CD4-positive, alpha-beta T cell treated with Interleukin-21 for 1 hour (primary cell): ENCODE results near the gene BORCS8.
"Not testable (repeated sequence)": the region's sequence is repeated elsewhere in the genome, so short reads cannot be mapped to it uniquely, and the experiment has no call there.

Source experiments
- DNase-seq: peaks from one replicate; pipeline ENCODE4 v3.0.0-alpha.2; 2020

BORCS8 gene

DNA sequence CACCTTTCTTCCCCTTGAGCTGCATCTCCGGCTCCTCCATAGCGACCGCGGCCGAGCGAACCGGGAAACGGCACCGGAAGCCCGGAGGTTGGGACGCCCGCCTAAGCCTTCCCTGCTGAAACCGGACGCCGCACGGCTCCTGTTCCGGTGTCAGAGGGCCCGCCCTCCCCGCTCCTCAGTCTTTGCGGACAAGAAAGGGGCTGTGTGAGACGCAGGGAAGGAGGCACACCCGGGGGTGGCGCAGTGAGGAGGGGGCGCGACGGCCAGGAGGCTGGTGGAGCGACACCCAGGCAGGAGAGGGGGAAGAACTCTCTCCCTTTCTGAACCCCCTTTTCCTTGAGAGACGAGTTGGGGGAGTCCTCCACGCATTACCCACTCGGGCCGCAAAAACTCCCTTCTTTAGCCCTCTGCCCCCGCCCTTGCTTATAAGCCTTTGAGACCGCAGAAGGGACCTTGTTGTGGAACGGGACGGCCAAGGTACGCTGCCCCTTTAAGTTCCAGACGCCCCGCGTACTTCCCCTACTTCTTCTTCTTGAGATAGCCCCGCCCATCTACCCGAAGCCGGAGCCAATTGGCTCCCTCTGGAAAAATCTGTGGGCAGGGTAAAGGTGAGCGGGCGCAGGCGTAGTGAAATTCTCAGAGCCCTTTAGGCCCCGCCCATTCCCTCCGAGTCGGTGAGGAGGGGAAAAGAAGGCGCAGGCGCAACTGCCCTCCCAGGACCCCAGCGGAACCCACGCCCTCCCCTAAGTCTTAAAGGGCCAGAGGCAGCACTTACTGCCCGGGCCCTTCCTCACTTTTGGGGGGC lies at the start of gene BORCS8, which contains the start of gene RFXANK:
TSS of gene BORCS8 (minus strand) at position 75 of the 805 bp plus-strand sequence. CDS start at position 40, 35 bp downstream.
TSS of gene RFXANK (plus strand) at position 181 of the 805 bp plus-strand sequence. CDS start 1,689 bp downstream, outside the sequence.
- DNase-seq, result peak; percentile 99

DNA sequence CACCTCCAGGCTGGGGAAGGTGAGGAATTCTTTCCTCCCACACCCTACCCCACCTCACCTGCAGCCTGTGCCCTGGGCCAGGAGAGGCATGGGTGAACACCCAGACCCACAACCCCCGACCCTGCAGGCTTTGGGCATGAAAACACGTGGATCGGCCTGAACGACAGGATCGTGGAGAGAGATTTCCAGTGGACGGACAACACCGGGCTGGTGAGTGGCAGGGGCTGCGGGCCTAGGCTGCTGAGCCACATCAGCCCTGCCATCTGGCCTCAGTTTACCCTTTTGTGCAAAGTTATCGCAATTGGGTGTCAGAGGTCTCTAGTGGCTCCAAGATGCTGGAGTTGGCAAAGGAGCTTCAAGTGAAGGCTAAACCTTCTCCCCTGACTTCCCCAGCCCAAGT lies 48.5 kb upstream of the BORCS8 start:
- no peak for DNase-seq

DNA sequence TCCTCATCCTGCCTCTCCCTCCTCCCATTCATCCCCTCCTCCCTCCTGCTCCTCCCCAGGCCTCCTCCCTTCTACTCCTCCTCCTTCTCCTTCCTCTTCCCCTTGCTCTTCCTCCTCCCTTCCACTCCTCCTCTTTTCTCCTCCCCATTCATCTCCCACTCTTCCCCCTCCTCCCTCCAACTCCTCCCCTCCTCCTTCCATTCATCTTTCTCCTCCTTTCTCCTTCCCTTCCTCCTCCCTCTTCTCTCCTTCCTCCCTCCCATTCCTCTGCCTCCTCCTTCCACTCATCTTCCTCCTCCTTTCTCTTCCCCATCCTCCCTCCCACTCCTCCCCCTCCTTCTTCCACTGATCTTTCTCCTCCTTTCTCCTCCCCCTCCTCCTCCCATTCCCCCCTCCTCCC lies 47.7 kb upstream of the BORCS8 start:
- no peak for DNase-seq

DNA sequence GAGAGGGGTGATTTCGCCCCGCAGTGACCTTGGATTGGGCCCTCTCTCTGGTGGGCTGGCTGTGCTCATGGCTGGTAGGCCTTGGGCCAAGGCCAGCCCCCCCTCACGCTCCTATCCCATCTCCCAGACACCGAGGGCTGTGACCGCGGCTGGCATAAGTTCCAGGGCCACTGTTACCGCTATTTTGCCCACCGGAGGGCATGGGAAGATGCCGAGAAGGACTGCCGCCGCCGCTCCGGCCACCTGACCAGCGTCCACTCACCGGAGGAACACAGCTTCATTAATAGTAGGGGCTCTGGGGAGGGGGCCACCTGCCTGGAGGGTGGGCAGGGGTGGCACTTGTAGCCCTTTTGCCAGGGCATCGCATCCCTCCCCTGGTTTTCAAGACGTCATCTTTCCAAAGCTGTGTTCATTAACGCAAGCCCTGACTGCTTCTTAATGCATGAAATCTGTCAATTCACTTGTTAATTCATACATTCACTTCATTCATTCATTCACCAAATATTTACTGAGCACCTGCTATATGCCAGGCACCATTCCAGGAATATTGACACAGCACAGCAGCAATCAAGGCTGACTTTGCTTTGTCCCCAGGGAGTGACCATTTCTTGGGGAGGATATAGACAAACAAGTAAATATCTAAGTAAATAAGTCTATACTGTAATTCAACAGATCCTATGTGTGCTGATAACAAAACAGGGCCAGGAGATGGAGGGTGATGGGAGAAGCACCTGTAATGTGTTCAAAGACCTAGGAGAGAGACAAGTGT lies 46.4 kb upstream of the BORCS8 start:
- no peak for DNase-seq

DNA sequence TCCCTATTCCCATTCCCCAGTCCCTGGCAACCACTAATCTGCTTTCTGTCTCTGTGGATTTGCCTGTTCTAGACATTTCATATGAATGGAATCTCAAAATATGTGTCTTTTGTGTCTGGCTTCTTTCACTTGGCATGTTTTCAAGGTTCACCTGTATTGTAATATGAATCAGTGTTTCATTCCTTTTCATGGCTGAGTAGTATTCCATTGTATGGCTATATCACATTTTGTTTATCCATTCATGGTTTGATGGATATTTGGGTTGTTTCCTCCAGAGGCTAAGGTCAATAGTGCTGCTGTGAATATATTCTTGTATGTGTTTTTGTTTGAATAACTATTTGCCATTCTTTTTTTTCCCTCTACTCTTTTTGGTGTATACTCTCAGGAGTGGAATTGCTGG lies 44.2 kb upstream of the BORCS8 start:
- no peak for DNase-seq

DNA sequence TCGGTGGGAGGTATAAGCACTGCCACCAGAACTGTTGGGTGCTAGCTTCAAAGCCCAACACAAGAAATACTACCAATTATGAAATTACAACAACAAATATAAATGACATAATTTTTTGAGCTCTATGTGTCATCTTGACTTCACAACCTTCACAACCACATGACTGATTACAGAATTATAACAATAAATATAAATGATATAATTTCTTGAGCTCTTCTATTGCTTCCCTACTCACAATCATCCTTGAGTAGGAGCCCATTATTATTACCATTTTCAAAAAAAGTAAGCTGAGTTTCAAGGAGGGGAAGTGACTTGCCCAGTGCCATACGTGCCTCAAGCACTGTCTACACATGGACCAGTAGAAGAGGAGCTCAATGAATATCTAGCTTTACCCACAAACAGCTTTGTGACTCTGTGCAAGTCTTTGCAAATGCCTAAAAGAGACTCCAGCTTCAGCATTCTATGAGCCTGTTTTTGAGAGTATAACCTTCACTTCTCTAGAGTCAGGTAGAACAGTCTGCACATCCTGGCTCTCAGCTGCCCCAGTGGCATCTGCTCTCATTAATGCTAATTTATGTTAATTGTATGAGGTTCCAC lies 42.4 kb upstream of the BORCS8 start:
- DNase-seq, result no peak

DNA sequence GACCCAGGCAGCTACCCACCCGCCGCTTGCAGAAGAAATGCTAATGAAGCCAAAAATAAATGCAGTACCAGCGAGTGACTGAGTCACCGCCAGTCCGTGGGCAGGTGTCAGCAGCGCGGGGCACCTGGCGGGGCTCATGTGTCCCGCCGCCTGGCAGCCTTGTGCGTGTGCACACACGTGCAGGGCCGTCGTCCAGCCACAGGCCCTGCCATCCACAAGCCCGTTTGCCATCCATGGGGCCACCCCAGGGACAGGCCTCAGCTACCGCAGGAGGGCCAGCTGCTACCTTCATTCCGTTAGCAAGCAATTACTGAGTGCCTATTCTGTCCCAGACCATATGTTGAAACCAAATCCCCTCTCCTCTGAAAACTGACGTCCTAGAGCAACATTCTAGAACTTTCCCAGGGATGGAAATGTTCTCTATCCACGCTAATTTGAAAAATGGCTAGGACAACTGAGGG lies 40.3 kb upstream of the BORCS8 start:
- no peak for DNase-seq

DNA sequence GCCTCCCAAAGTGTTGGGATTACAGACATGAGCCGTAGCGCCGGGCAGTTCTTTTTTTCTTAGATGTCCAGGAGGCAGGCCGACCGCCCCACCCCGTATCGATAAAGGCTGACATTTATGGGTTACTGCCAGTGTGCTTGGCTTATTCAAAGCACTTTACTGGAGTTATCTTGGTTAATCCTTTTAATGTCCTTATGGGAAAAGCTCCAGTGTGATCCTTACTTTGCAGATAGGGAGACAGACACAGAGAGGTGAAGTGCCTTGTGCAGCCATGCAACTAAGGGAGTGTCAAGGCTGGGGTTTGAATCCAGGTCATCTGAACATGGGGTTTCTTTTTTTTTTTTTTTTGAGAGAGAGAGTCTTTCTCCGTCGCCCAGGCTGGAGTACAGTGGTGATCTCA lies 39.0 kb upstream of the BORCS8 start:
- DNase-seq, result no peak

DNA sequence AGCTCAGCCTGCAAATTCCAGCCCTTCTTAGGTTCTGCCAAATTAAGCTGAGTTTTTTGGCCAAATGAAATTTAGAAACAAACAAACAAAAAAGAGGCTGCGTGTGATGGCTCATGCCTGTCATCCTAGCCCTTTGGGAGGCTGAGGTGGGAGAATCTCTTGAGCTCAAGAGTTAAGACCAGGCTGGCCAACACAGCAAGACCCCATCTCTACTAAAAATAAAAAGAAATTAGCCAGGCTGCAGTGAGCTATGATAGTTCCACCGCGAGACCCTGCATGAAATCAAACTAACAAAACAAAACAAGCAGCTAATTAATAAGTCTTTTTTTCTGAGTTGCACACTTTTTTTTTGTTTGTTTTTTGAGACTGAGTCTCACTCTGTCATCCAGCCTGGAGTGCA lies 37.7 kb upstream of the BORCS8 start:
- no peak for DNase-seq

DNA sequence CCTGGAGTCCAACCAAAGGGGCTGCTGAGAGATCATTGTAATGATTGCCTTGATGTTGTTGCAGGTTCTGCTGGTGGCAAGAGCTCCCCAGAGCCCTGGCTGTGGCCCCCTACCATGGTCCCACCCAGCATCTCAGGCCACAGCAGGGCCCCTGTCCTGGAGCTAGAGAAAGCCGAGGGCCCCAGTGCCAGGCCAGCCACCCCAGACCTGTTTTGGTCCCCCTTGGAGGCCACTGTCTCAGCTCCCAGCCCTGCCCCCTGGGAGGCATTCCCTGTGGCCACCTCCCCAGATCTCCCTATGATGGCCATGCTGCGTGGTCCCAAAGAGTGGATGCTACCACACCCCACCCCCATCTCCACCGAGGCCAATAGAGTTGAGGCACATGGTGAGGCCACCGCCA lies 35.3 kb upstream of the BORCS8 start:
- no peak for DNase-seq

DNA sequence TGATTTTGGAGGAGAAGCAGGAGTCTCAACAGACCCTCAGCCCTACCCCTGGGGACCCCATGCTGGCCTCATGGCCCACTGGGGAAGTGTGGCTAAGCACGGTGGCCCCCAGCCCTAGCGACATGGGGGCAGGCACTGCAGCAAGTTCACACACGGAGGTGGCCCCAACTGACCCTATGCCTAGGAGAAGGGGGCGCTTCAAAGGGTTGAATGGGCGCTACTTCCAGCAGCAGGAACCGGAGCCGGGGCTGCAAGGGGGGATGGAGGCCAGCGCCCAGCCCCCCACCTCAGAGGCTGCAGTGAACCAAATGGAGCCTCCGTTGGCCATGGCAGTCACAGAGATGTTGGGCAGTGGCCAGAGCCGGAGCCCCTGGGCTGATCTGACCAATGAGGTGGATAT lies 34.7 kb upstream of the BORCS8 start:
- no peak for DNase-seq

DNA sequence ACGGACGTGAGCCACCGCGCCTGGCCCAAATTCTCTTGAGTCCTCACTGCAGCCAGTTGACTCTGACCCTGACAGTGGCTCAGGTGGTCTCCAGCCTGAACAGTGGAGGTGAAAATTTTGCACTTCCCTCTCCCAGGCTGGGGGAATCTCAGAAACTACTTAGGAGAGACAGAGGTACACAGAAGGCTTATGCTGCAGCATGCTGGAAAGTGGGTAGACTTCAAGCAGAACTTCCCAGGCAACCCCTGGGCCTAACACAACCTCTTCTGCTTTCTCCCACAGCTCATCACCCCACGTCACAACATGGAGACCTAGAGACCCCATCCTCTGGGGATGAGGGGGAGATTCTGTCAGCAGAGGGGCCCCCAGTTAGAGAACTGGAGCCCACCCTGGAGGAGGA lies 34.3 kb upstream of the BORCS8 start:
- DNase-seq, result no peak

DNA sequence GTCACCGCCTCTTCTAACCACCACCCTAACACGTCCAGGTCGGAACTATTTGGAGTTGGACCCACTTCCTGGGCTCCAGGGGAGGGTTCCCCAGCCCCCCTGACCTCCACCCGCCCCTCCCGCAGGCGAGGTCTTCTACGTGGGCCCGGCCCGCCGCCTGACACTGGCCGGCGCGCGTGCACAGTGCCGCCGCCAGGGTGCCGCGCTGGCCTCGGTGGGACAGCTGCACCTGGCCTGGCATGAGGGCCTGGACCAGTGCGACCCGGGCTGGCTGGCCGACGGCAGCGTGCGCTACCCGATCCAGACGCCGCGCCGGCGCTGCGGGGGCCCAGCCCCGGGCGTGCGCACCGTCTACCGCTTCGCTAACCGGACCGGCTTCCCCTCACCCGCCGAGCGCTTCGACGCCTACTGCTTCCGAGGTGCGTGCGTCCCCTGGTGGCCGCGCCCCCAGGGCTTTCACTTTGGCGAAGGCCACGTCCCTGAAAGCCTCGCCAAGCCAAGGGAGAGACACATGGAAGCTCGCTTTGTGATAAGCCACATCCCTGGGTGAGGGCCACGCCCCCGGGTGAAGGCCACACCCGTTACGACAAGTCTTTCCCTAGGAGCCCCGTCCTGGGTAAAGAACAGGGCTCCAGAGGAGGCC lies 33.0 kb upstream of the BORCS8 start:
- DNase-seq, result peak; percentile 79

DNA sequence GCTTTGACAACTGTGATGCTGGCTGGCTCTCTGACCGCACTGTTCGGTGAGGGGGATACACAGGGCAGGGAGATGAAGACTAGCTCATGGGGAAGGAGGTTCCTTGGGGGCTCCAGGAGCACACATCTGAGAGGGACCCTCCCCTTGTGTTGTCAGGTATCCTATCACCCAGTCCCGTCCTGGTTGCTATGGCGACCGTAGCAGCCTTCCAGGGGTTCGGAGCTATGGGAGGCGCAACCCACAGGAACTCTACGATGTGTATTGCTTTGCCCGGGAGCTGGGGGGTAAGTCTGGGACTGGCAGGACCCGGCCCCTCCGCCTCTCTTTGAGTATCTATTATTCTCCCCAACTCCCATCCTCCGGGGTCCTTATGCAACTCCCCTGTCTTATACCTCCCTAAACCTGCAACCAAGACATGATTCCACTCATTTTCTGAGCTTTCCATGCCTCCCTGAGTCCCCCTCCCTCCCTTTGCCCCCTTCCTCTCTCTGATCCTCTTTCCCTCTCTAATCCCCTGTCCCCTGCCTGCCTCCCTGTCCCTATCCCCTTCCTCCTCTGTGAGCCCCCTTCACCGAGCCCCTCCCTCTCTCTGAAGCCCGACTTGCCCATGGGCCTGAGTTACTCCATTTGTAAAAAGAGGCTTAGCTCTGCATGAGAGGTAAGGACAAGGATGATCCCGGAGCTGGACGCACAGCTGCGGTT lies 32.3 kb upstream of the BORCS8 start:
- DNase-seq, result no peak

DNA sequence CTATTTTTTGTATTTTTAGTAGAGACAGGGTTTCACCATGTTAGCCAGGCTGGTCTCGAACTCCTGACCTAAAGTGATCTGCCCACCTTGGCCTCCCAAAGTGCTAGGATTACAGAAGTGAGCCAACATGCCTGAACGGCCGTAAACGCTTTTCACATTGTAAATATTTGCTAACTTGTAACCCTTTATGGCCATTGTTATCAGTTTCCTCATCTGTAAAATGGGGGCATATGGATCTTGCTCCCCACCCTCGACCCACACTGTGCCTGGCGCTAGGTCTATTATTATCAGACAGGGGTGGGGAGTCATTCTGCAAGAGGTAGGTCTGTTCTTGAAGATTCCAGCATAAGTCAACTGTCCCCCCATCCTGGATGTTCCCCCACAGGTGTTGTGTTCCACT lies 31.7 kb upstream of the BORCS8 start:
- no peak for DNase-seq

DNA sequence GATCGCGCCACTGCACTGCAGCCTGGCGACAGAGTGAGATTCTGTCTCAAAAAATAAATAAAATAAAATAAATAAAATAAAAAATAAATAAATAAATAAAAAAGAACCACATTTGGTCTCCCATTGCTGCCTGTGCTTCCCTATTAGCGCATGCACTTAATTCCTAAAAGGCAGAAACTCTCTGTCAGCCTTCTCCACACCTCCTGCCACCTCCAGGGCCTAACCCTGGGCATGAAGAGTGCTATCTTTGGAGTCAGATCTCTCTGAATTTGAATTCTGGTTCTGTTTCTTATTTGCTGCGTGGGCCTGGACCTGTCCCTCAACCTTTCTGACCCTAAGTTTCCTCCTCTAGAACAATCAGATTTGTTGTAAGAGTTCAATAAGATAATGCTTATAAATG lies 31.1 kb upstream of the BORCS8 start:
- no peak for DNase-seq

DNA sequence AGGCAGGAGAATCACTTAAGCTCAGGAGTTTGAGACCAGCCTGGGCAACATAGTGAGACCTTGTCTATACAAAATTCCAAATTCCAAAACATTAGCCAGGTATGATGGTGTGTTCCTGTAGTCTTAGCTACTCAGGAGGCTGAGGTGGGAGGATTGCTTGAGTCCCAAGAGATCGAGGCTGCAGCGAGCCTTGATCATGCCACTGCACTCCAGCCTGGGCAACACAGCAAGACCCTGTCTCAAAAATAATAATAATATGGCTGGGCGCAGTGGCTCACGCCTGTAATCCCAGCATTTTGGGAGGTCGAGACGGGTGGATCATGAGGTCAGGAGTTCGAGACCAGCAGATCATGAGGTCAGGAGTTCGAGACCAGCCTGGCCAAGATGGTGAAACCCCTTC lies 29.0 kb upstream of the BORCS8 start:
- not testable (repeated sequence) for DNase-seq

DNA sequence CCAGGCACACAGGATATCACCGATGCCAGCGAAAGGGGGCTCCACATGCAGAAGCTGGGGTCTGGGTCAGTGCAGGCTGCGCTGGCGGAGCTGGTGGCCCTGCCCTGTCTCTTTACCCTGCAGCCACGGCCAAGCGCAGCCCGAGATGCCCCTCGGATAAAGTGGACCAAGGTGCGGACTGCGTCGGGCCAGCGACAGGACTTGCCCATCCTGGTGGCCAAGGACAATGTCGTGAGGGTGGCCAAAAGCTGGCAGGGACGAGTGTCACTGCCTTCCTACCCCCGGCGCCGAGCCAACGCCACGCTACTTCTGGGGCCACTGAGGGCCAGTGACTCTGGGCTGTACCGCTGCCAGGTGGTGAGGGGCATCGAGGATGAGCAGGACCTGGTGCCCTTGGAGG lies 27.0 kb upstream of the BORCS8 start:
- no peak for DNase-seq

DNA sequence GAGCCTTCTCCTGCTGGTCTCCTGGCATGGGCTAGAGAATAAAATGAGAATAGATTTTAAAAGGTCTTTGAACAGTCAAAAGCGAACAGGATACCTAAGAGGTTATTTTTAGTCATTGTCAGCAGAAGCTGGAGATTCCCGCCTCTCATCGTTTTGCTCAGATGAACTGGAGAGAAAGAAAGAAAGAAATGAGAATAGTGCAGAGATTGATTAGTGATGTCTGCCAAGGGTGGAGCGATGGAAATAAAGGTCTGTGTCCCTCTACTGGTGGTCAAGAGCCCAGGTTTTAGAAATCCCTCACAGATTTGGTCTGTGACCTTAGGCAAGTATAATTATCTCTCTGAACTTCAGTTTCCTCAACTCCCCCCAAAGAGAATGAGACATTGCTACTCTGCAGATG lies 25.1 kb upstream of the BORCS8 start:
- DNase-seq, result peak; percentile 15

DNA sequence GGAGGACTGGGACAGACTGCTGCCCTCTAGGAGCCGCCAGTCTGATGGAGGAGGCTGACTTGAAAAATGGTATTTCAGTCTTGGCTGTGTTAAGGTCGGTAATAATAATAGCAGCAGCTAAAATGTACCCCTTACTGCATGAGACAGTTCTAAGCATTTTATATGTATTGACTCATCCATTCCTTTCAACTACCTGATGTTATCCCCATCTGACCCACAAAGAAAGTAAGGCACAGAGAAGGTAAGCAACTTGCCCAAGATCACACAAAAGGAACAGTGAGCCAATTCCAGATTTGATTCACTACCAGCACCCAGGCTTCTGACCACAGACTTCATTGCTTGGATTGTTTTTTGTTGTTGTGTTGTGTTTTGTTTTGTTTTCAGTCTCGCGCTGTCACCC lies 23.8 kb upstream of the BORCS8 start:
- DNase-seq, result no peak

DNA sequence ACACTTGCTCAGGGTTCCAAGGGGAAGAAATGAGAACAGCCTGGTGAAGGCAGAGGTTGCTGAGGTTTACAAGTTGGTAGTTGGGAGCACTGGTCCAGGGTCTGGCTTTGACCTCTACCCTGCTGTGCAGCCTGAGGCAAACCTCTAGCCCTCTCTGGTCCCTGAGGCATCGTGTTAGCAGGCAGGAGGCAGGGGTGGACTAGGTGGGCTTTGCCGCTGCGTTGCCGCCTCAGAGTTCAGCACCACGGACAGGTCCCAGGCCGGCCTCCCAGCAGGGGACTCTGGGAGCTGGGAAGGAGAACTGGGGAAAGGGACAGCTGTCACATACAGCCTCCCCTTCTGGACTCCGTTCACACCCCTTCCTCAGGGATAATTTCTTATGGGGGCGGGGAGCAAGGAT lies 22.9 kb upstream of the BORCS8 start:
- DNase-seq, result no peak

DNA sequence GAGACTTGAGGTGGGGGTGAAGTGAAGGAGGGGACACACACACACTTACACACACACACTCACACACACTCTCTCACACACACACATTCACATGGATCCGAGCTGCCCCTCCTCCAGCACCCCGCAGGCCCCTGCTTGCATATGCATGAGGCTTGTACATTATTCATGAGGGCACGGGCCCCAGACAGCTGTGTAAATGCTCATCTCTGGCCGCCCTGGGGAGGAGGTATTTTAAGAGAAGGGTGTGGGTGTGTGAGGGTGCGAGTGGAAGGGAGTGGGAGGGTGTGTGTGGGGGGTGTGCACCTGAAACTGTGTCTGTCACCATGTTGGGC lies 22.2 kb upstream of the BORCS8 start:
- DNase-seq, result no peak
